ENCODE measurements around the gene LPIN3.

- no peak for TF ChIP-seq CTCF (IDR thresholded peaks at IDR 0.05)
- no peak for TF ChIP-seq EZH2phosphoT487 (IDR thresholded peaks at IDR 0.05)
- TF ChIP-seq EZH2 (IDR thresholded peaks at IDR 0.05): no peak
Measured at GRCh38 chr20:41406896-41407444, 66.3 kb downstream of the LPIN3 start.
